RWPE1 (cell line): ENCODE results near the gene UPK1A.
"Not testable (repeated sequence)": the region's sequence is repeated elsewhere in the genome, so short reads cannot be mapped to it uniquely, and the experiment has no call there.

Experiments
- CTCF ChIA-PET: fragments of 350-600 bp; sonication (Branson Sonifier 250); formaldehyde crosslinking; extraction: SDS; loops from one replicate; lab custom pipeline; 2021; lab: Yijun Ruan, JAX
- POLR2A ChIA-PET: fragments of 400-600 bp; formaldehyde crosslinking; extraction: SDS; loops from one replicate; lab custom pipeline; 2020; ENCODE audit warnings: antibody characterized with exemption; ENCODE audit not compliant: low non-redundant PET; lab: Yijun Ruan, JAX
- DNase-seq: peaks from one replicate; pipeline ENCODE4 v3.0.0; 2012; ENCODE audit warnings: low spot score
- H3K27ac ChIP-seq: fragments of 450-650 bp; 2 replicates; pipeline ENCODE4 v1.5.1; 2017
- CTCF ChIP-seq: fragments of 450-650 bp; conservative IDR thresholded peaks from 2 replicates; pipeline ENCODE4 v1.5.1; 2017; ENCODE audit warnings: low read depth, mild to moderate bottlenecking

The UPK1A gene

GRCh38 chr19:35650581-35650980, 15.7 kb upstream of the UPK1A start:
- TF ChIP-seq CTCF = no peak
- peak overlapping the region; percentile 18; the same call in 1 of the 2 replicates for H3K27ac ChIP-seq
- ChIA-PET POLR2A (no interaction called here), CTCF (no interaction called here)
- no peak for DNase-seq

GRCh38 chr19:35654828-35655227, 11.5 kb upstream of the UPK1A start:
- CTCF ChIA-PET, H3K27ac ChIP-seq, DNase-seq: not testable (repeated sequence)
- POLR2A ChIA-PET = interaction anchor here (0.6 kb wide), 1 partner anchor 42 kb away, joined by 5 read pairs; no protein-coding TSS in a partner anchor

GRCh38 chr19:35655600-35655999, 10.7 kb upstream of the UPK1A start:
- DNase-seq = no peak
- TF ChIP-seq CTCF = no peak
- ChIA-PET POLR2A (interaction anchor here (0.6 kb wide), 2 partner anchors 43 to 337 kb away, joined by 3 to 5 read pairs; no protein-coding TSS in a partner anchor), CTCF (interaction anchor here (0.6 kb wide), 1 partner anchor 57 kb away, joined by 3 read pairs; no protein-coding TSS in a partner anchor)
- H3K27ac ChIP-seq = no peak overlapping the region

GRCh38 chr19:35656700-35657099, 9.6 kb upstream of the UPK1A start:
- POLR2A ChIA-PET = no interaction called here

GRCh38 chr19:35657904-35658700, 8.2 kb upstream of the UPK1A start:
- DNase-seq = no peak
- H3K27ac ChIP-seq = no peak overlapping the region
- TF ChIP-seq CTCF = no peak
- ChIA-PET CTCF (interaction anchor here (0.5 to 0.9 kb wide), 3 partner anchors 9 to 109 kb away, joined by 3 to 5 read pairs (median 4); no protein-coding TSS in a partner anchor), POLR2A (no interaction called here)

More at GRCh38 chr19:35656700-35657099, 9.6 kb upstream of the UPK1A start:
- DNase-seq = no peak
- H3K27ac ChIP-seq = no peak overlapping the region
- no peak for TF ChIP-seq CTCF
- CTCF ChIA-PET = interaction anchor here (0.6 kb wide), 1 partner anchor 66 kb away, joined by 3 read pairs; no protein-coding TSS in a partner anchor

- CTCF ChIA-PET = interaction anchor here (0.5 kb wide), 1 partner anchor 32 kb away, joined by 3 read pairs; no protein-coding TSS in a partner anchor
- DNase-seq = no peak
- H3K27ac ChIP-seq = peak overlapping the region; percentile 29; the same call in 1 of the 2 replicates
- TF ChIP-seq CTCF = no peak
- POLR2A ChIA-PET = no interaction called here
Measured at GRCh38 chr19:35661995-35662340, 4.3 kb upstream of the UPK1A start.

- CTCF ChIA-PET = no interaction called here
- DNase-seq = no peak
Measured at GRCh38 chr19:35663981-35664380, 2.3 kb upstream of the UPK1A start.

More at GRCh38 chr19:35663981-35664380, 2.3 kb upstream of the UPK1A start:
- H3K27ac ChIP-seq = no peak overlapping the region
- POLR2A ChIA-PET = no interaction called here
- TF ChIP-seq CTCF = no peak
